Measurements from ENCODE around the gene DRG2.

Gene DRG2

DNA sequence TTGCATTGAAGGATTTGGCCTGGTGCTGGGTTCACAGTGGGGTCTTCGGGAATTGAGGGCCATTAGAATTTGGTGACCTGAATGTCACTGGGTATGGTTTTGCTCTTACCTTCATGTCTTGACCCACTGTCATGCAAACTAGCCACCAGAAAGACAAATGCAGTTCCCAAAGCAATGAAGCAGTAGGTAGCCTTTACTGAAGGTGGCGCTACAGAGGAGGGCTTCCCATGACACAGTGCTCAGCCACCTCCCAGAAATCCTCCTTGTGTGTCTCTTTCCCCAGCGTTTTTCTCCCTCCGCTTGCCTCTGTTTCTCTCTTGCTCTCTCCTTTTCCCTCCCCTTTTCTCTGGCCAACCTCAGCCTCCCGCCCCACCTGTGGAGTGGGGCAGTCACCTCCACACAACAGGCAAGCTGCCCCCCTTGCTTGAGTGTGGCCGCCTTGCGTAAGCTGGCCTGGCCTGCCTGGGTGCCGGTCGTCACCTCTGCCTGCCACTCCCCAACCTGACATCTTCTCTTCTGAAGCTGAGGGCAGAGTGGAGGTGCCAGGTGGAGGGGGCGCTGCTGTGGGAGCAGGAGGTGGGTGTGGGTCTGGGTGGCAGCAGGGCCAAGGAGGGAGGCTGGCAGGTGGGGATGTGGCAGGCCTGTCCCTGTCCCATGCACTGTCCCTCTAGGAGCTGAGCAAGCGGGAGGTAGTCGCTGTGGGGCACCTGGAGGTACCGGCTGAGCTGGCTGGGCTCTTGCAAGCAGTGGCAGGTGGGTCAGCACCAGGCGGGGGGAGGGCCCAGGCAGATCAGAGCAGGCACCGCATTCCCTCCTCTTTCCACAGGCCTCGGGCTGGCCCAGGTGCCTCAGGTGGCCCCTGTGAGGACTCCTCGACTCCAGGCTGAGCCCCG is 55.5 kb downstream of the DRG2 start:
- no peak for DNase-seq (ENCODE audit: low read depth in 2 of 2)

DNA sequence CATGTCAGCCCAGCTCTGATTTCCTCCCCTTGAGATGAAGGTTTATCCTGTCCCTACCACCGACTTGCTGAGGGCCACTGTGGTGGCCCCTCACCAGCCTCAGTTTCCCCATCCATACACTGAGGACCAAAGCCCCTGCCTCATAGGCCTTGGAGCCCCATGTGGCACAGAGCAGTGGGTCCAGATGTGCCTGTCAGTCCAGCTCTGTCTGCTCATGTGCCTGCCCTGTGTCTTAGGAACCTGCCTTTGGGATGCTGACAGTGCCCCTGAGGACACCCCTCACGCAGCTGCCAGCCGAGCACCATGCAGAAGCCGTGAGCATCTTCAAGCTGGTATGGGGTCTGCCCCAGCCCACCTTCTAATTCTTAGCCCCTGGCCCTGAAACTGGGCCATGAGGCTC is 56.5 kb downstream of the DRG2 start:
- DNase-seq (ENCODE audit: low read depth in 2 of 2) = no peak

DNA sequence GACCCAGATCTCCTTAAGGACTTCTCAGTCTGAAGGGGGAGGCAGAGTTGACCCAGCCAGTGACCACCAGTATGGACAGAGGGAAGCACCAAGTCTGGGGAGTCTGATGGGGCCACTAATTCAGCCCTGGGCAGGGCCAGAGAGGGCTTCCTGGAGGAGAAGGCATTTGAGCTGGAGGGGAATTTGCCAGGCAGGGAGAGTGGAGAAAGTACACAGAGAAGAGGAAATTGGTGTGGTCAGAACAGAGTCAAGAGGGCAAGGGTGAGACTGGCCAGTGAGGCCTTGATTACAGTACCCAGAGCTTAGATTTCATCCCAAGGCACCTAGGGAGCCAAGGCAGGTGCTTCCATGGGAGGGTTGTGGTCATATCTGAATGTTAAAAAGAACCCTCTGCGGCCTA is 57.1 kb downstream of the DRG2 start:
- no peak for DNase-seq (ENCODE audit: low read depth in 2 of 2)

DNA sequence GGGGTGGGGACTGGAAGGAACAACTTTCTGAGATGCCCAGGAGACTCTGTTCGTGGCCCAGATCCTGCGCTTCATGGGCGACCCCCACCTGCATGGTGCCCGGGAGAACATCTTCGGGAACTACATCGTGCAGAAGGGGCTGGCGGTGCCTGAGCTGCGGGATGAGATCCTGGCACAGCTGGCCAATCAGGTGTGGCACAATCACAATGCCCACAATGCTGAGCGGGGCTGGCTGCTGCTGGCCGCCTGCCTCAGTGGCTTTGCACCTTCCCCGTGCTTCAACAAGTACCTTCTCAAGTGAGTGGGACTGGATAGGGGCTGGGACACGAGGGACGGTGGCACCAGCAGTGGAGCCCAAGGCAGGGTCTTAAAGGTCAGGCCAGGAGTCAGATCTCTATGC is 58.1 kb downstream of the DRG2 start:
- DNase-seq (ENCODE audit: low read depth in 2 of 2) = no peak

DNA sequence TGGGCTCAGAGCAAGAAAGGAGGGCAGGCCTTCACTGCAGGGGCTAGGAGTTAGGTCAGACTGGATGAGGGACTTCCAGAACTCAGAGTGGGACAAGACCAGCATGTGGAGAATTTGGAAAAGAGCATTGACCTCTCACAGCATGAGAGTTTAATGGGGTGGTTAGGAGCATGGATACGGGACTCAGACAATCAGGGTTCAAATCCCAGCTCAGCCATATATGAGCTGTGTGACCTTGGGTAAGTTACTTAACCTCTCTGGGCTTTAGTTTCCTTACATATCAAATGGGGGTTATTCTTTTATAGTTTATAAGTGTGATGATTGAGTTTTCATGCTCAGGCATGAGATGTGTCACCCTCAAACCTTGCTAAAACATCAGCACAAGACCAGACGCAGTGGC is 58.5 kb downstream of the DRG2 start:
- no peak for DNase-seq (ENCODE audit: low read depth in 2 of 2)

DNA sequence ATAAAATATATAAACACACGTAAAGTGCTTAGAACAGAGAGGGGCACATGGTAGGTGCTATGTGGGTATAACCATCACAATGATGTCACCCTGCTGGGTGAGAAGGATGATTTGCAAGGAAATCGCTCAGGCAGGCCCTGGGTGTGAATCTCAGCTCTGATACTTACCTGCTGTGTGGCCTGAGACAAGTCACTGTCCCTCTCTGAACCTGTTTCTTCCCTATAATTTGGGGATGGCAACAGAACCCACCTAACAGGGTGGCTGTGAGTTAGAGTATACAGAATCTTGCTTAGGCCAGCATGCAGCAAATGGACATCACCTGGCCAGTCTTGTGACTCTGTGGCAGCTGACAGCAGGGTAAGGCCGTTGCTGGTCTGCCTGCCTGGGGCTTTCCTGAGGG is 59.2 kb downstream of the DRG2 start:
- DNase-seq (ENCODE audit: low read depth in 2 of 2) = no peak

DNA sequence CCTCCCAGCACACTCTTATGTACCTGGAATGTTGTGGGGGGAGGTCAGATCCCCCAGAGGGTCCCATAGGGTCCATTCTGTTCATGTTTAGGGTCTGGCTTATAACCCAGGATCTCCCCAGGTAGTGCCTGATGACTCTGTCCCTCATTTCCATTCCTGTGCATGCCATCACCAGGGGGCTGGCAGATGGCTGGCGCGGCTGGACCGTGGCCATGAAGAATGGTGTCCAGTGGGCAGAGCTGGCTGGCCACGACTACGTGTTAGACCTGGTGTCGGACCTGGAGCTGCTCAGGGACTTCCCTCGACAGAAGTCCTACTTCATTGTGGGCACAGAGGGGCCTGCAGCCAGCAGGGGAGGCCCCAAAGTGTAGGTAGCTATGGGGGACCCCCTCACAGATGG is 60.8 kb downstream of the DRG2 start:
- no peak for DNase-seq (ENCODE audit: low read depth in 2 of 2)

DNA sequence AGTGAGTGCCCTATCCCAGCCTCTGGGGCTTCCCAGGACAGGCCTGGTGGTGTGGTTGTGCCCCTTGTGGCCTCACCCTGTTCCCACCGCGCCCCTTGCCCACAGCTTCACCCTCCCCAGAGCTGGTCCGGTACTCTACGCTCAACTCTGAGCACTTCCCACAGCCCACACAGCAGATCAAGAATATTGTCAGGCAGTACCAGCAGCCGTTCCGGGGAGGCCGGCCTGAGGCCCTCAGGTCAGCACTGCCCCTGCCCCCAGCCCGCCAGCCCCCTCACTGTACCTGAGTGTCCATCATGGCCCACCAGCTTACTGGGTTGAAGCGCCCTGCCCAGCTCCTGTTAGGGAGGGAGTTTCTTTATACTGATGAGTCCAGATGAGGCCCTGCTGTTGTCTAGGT is 63.5 kb downstream of the DRG2 start:
- DNase-seq (ENCODE audit: low read depth in 2 of 2) = no peak

DNA sequence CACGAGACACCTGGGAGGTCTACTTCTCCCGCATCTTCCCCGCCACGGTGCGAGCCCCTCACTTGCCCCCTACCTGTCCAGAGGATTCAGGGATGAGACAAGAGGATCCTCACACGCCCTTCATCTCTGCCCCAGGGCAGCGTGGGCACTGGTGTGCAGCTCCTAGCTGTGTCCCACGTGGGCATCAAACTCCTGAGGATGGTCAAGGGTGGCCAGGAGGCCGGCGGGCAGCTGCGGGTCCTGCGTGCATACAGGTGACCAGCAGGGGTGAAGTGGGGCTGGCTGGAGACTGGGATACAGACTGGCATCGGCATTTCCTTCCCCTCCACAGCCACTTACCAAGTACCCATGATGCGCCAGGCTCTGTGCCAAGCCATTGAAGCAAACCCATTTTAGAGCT is 67.4 kb downstream of the DRG2 start:
- no peak for DNase-seq (ENCODE audit: low read depth in 2 of 2)

DNA sequence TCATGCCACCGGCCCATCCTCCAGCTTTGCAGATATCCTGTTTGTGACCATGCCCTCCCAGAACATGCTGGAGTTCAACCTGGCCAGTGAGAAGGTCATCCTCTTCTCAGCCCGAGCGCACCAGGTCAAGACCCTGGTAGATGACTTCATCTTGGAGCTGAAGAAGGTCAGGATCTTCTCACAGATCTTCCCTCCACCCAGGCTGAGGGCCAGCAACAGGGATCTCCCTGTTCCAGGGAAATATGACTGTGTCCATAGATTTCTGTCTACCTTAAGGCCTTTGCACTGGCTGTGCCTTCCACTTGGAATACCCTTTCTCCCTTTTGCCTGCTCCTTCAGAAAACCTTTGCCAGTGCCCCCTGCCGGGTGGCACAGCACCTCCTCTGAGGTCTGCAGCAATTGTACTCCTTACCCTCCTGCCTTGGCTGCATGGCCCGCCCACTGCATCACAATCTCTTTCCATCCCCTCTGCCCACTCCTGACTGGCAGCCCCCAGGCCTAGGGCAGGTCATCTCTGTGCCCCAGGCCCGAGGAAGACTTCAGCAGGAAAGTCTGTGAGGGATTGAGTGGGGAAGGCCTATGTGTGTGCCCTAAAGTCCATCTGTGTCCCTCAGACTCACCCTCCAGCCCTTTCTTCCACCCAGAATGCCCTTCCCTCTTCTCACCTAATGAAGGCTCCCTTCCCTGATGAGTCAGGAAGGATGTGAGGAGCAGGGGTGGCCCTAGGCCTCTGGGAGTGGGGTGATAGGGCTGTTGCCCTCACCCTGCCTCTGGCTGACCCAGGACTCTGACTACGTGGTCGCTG is 68.6 kb downstream of the DRG2 start:
- DNase-seq (ENCODE audit: low read depth in 2 of 2) = no peak

DNA sequence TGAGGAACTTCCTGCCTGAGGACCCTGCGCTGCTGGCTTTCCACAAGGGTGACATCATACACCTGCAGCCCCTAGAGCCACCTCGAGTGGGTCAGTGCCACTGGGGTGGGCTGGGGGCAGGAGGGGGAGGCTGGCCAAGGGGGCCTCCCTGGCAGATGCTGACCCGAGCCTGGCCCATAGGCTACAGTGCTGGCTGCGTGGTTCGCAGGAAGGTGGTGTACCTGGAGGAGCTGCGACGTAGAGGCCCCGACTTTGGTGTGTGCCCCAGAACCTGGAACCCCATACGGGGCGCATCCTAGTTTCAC is 69.2 kb downstream of the DRG2 start:
- no peak for DNase-seq (ENCODE audit: low read depth in 2 of 2)
